ENCODE results near the gene CHD1.

- TF ChIP-seq RAD21 (CRISPR knock-in tag; conservative IDR thresholded peaks at IDR 0.05 in 1 of 2, IDR thresholded peaks at IDR 0.05 in 1 of 2) (no peak), ZNF780A (CRISPR knock-in tag; IDR thresholded peaks at IDR 0.05) (no peak), ZNF77 (CRISPR knock-in tag; IDR thresholded peaks at IDR 0.05) (no peak), EGR1 (conservative IDR thresholded peaks at IDR 0.05) (no peak), POLR2AphosphoS5 (IDR thresholded peaks at IDR 0.05; ENCODE audit: control insufficient read depth, insufficient read depth, low read depth, low read length) (no peak), GTF2F1 (IDR thresholded peaks at IDR 0.05; ENCODE audit: low read depth, low read length) (no peak), ZFP36 (IDR thresholded peaks at IDR 0.05; ENCODE audit: low read depth, low read length, partially characterized antibody) (no peak), ZNF143 (CRISPR knock-in tag; IDR thresholded peaks at IDR 0.05) (no peak)
- TF ChIP-seq, protein P1, sequence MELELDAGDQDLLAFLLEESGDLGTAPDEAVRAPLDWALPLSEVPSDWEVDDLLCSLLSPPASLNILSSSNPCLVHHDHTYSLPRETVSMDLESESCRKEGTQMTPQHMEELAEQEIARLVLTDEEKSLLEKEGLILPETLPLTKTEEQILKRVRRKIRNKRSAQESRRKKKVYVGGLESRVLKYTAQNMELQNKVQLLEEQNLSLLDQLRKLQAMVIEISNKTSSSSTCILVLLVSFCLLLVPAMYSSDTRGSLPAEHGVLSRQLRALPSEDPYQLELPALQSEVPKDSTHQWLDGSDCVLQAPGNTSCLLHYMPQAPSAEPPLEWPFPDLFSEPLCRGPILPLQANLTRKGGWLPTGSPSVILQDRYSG (tag; conservative IDR thresholded peaks at IDR 0.05; ENCODE audit: low read depth), result no peak
Measured at GRCh38 chr5:98872674-98873073, 56.1 kb downstream of the CHD1 start.
